Activated T-cell treated with anti-CD3 and anti-CD28 coated beads, Interleukin-2, amount 50 U/mL, for 48 hours (primary cell): ENCODE results near the gene GPR146.

Experiments used
- DNase-seq, 2 experiments: peaks; one replicate each; pipeline ENCODE4 v3.0.0-alpha.2; 2020

GPR146 gene

GRCh38 chr7:1012004-1012715 is 32.2 kb upstream of the GPR146 start:
- DNase-seq = no peak

GRCh38 chr7:1012716-1013095 is 31.6 kb upstream of the GPR146 start:
- DNase-seq = no peak

- DNase-seq = no peak
These were observed 30.8 kb upstream of the GPR146 start for GRCh38 chr7:1013581-1013980.

DNA sequence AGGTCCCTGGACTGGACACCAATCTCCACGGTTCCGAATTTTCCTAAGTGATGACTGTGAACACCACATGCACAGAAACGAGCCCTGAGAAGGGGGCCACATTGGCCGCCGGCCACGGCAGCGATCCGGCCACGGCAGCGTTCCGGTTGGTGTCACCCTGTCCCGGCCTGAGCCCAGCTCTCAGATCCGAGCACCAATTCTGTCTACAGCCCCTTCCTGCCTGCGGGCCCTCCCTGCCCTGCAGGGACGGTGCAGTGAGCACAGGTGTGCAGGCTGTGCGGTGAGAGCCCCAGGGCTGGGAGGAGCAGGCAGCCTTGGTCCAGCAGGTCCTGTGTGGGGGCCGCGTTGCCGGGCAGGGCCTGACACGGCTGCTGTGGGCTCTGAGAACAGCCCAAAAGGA is 29.7 kb upstream of the GPR146 start:
- no peak for DNase-seq

GRCh38 chr7:1015196-1016121 is 28.9 kb upstream of the GPR146 start:
- no peak for DNase-seq

- no peak for DNase-seq
These were observed 27.5 kb upstream of the GPR146 start for GRCh38 chr7:1016577-1017531.

DNA sequence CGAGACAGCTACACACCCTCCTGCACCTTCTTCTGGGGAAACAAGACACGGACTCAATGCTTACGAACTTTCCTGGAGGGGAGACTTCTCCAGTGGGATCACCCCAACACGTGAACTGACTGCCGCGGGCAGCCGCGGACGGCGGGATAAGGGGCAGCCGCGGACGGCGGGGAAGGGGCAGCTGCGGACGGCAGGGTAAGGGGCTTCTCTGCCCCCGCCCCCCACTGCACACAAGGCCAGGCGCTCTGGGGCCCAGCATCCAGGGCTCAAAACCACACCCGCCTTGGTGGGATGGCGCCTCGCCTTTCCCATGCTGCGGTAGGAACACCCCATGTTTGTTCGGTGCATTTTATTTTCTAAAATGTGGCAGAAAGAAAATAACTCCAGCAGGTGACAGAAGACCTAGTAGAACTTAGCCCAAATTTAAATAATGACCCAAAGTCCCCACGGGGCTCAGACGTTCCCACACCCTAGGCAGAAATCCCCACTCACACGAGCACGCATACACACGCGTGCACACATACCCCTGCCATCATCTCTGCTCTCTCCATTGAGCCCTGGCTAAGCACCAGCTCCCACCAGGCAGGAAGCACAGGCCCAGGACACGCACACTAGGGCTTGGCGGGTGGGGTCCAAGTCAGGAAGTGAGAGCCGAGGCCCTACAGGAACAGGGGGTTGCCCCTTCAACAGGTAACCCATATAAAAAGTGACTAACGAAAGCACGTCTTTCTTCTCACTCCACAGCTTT is 26.6 kb upstream of the GPR146 start:
- DNase-seq = no peak

DNA sequence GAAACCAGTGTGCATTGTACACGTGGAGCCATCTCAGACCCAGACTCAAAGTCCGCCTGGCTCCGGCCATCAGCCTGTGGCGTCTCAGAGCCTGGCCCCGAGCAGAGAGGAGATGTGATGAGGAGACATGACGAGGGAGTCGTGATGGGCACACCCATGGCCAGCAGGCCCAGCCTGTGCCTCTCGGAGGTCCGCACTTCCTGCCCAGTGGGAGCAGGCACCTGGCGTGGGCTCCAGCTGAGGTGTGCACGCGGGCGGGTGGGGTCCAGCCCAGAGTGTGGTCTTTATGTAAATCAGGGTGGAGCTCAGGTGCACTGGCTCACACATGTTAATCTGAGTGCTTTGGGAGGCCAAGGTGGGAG is 26.0 kb upstream of the GPR146 start:
- no peak for DNase-seq

DNA sequence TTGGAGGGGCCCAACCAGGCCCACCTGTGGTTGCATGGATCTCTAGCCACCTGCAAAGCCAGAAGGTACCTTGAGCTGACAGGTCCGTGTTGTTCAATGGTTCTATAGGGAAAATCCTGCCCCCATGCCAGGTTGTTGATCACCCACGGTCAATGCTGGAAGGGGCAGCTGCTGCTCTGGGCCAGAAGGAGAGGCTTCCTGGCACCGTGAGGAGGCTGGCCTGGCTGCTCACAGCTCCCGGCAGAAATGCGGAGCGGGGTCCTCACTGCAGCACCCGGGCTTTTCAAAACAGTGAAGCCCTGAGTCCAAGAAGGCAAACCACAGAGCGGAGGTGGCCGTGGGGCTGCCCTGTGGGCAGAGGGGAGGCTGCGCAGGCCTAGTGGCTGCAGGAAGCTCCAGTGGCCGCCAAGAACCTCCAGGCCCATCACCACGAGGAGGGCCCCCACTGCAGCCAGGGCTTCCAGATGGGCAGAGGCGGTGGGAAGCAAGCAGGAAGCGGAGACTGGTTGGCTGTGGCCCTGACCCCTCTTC is 25.0 kb upstream of the GPR146 start:
- no peak for DNase-seq

GRCh38 chr7:1019789-1020610 is 24.3 kb upstream of the GPR146 start:
- no peak for DNase-seq

- DNase-seq = no peak
These were observed 23.5 kb upstream of the GPR146 start for GRCh38 chr7:1020849-1021251.

DNA sequence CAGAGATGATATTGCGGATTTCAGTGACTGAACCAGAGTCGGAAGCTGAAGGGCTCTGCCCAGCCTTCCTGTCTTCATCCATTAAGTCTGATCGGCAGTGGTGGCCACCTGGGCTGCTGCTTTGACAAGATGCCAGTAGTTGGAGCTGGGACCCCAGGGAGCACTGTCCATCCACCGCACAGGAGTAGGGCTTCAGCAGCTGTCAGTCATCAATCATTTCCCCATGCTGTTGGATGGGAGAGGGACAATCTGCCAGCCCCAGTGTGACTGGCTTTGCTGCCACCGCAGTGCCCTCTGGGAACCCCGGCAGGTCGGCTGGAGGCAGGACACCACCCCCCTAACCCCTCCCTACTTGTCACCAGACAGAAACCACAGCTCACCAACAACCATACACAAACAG is 23.0 kb upstream of the GPR146 start:
- DNase-seq = no peak

- DNase-seq = no peak
These were observed 22.4 kb upstream of the GPR146 start for GRCh38 chr7:1021931-1022330.

DNA sequence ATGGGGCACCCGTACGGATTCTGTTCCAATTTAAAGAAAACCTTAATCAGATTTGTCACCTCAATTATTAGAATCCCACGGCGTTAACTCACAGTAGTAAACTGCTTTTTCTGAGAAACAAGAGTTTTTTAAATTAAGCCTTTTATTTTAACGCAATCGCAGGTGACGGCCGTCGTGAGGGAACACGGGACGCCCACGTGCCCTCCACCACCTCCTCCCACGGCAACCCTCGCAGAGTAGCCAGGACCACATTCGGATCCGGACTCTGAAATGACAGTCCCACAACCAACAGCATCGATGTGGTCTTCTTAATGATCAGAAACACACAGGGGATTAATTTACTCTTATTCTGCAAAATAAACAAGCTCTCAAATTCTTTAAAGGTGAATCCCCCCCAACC is 22.0 kb upstream of the GPR146 start:
- no peak for DNase-seq

GRCh38 chr7:1022801-1023465 is 21.4 kb upstream of the GPR146 start:
- no peak for DNase-seq

DNA sequence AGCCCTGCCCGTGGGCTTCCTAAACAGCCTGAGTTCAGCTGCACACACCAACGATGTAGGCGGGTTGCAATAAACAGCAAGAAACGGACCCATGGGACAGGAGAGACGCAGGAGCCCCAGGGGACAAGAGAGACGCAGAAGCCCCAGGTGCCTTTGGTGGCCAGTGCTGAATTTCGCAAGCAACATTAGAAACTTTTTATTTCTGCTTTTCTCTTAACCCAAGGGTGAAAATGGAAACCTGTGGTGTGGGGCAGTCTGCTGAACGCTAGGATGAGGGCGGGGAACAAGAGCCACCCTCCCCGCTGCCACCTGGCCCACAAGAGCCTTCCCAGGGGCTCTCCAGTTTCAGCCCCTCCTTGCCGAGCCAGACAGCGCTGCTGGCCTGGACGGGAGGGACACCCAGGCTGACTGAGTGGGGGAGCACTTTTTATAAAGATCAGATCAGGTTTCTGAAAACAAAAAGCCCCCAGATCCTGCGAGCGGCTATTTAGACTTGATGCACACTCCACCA is 20.0 kb upstream of the GPR146 start:
- no peak for DNase-seq

GRCh38 chr7:1024876-1025742 is 19.2 kb upstream of the GPR146 start:
- no peak for DNase-seq

DNA sequence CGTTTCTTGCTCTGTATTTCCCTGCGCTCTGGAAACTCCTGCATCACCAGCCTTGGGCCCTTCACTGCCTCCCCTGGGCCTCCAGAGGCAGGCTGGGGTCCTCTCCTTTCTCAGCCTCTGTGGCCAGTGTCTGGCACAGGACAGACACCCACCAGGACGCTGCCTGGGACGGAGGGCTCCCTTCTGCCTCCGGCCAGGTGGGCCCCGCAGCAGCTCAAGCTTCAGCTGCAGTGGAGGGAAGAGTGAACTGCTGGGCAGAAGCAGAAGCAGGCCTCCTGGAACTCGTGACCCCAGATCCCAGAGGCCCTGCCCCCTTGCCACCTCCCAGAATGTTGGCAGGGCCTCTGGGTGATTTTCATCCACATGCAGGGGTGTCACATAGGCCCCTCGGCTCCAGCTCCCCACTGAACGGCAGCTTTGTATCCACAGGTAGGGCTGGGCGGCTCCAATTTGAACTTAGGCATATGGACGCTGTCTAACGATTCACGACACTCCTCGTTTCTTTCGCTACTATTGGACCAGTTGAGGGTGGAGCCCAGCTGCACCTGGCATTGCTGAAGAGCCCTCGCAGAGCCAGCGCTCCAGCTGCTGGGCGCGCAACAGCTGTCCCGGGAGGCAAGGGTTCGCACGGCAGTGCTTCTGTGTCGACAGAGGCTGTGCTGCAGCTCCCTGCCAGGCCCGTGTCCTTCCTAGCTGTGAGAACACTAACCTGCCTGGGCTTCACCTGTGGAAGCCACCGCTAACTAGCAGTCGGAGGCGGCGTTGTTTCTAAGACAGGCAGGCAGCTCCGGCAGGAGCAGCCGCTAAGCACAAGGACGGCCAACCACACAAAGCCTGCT is 18.4 kb upstream of the GPR146 start:
- DNase-seq = no peak
